PFSK-1 (cell line): ENCODE results near the gene PGK2.

Experiments
- FOXP2 ChIP-seq: optimal IDR thresholded peaks from 2 replicates; pipeline ENCODE3; 2011; ENCODE audit warnings: borderline replicate concordance, control low read depth, inconsistent platforms; ENCODE audit not compliant: insufficient read depth; ENCODE audit errors: extremely low read length, extremely low read depth
- POLR2AphosphoS5 ChIP-seq: IDR thresholded peaks from 2 replicates; pipeline ENCODE4 v1.6.1; 2012; ENCODE audit warnings: low read depth, mild to moderate bottlenecking, control low read depth, low read length, moderate library complexity
- REST ChIP-seq, 2 experiments: IDR thresholded peaks; 2 replicates each; pipeline versions ENCODE4 v1.6.1 to v1.8.0; 2011 to 2012; ENCODE audit warnings: low read depth in 2 of 2, low read length in 2 of 2, control low read depth in 1 of 2, inconsistent platforms in 1 of 2, mild to moderate bottlenecking in 1 of 2, moderate library complexity in 1 of 2; ENCODE audit not compliant: insufficient read depth in 1 of 2
- SIN3A ChIP-seq: IDR thresholded peaks from 2 replicates; pipeline ENCODE4 v1.6.1; 2012; ENCODE audit warnings: mild to moderate bottlenecking, low read length, moderate library complexity, borderline replicate concordance; ENCODE audit not compliant: insufficient read depth
- TAF1 ChIP-seq: IDR thresholded peaks from 2 replicates; pipeline ENCODE4 v1.6.1; 2012; ENCODE audit warnings: low read length, control low read depth, borderline replicate concordance; ENCODE audit not compliant: insufficient read depth

Gene PGK2

GRCh38 chr6:49772285-49772684 lies 14.8 kb downstream of the PGK2 start:
- TF ChIP-seq POLR2AphosphoS5 (no peak), SIN3A (no peak), FOXP2 (no peak)

- TF ChIP-seq REST (IDR thresholded peaks at IDR 0.05; ENCODE audit: insufficient read depth in 1 of 2, low read depth in 2 of 2, low read length in 2 of 2) (no peak), FOXP2 (no peak), TAF1 (no peak), SIN3A (no peak), POLR2AphosphoS5 (no peak)
These were observed 20.3 kb downstream of the PGK2 start for GRCh38 chr6:49766762-49767161.

GRCh38 chr6:49764571-49765236 lies 22.4 kb downstream of the PGK2 start:
- no peak for TF ChIP-seq FOXP2
- no peak for TF ChIP-seq REST (IDR thresholded peaks at IDR 0.05; ENCODE audit: insufficient read depth in 1 of 2, low read depth in 2 of 2, low read length in 2 of 2)
- TF ChIP-seq POLR2AphosphoS5 = no peak

GRCh38 chr6:49744259-49744658 lies 42.8 kb downstream of the PGK2 start, which contains the start of gene CRISP3:
TSS of gene CRISP3 (minus strand) at chr6:49744388. CDS start at chr6:49744367, 21 bp downstream.
- TF ChIP-seq TAF1 = no peak
- no peak for TF ChIP-seq FOXP2
- no peak for TF ChIP-seq POLR2AphosphoS5
- no peak for TF ChIP-seq SIN3A
- TF ChIP-seq REST (IDR thresholded peaks at IDR 0.05; ENCODE audit: insufficient read depth in 1 of 2, low read depth in 2 of 2, low read length in 2 of 2) = no peak

GRCh38 chr6:49743429-49743828 lies 43.7 kb downstream of the PGK2 start:
- TF ChIP-seq POLR2AphosphoS5 = no peak
- TF ChIP-seq SIN3A = no peak
- TF ChIP-seq REST (IDR thresholded peaks at IDR 0.05; ENCODE audit: insufficient read depth in 1 of 2, low read depth in 2 of 2, low read length in 2 of 2) = no peak
- no peak for TF ChIP-seq FOXP2
- TF ChIP-seq TAF1 = no peak
